SK-N-SH treated with all-trans-retinoic acid at 6 μM for 48 hours (cell line): ENCODE results near the gene ATP6AP1.

Experiments used
- ATAC-seq: fragments of 200-7000 bp; cut with Tn5 transposase; 3 replicates; pipeline ENCODE4 v1.9.1; 2020; ENCODE audit warnings: mild to moderate bottlenecking, moderate library complexity
- ARNTL ChIP-seq: fragments of 450-650 bp; formaldehyde crosslinking; IDR thresholded peaks from 2 replicates; pipeline ENCODE4 v1.5.0; 2020; ENCODE audit warnings: low read depth, mild to moderate bottlenecking, moderate library complexity, borderline replicate concordance
- CREB5 ChIP-seq: fragments of 250-450 bp; sonication (Bioruptor Pico); IDR thresholded peaks from 2 replicates; pipeline ENCODE4 v1.5.1; 2020; ENCODE audit warnings: low read depth, mild to moderate bottlenecking, moderate library complexity
- CSDC2 ChIP-seq: fragments of 250-450 bp; sonication (Bioruptor Pico); IDR thresholded peaks from 2 replicates; pipeline ENCODE4 v1.5.0; 2020; ENCODE audit warnings: mild to moderate bottlenecking, moderate library complexity
- ESRRG ChIP-seq: fragments of 250-450 bp; sonication (Bioruptor Pico); IDR thresholded peaks from 2 replicates; pipeline ENCODE4 v1.6.1; 2021; ENCODE audit warnings: mild to moderate bottlenecking
- GLIS3 ChIP-seq: fragments of 250-450 bp; sonication (Bioruptor Pico); IDR thresholded peaks from 2 replicates; pipeline ENCODE4 v1.5.0; 2020; ENCODE audit warnings: mild to moderate bottlenecking, moderate library complexity
- ISL1 ChIP-seq: fragments of 250-450 bp; sonication (Bioruptor Pico); IDR thresholded peaks from 2 replicates; pipeline ENCODE4 v2.1.2; 2022; ENCODE audit warnings: mild to moderate bottlenecking, moderate library complexity
- OSR1 ChIP-seq: fragments of 250-450 bp; sonication (Bioruptor Pico); IDR thresholded peaks from 2 replicates; pipeline ENCODE4 v1.8.0; 2022; ENCODE audit warnings: moderate library complexity, mild to moderate bottlenecking, inconsistent platforms
- POU6F1 ChIP-seq: fragments of 250-450 bp; sonication (Bioruptor Pico); IDR thresholded peaks from 2 replicates; pipeline ENCODE4 v1.8.0; 2021; ENCODE audit warnings: low read depth, mild to moderate bottlenecking, moderate library complexity, borderline replicate concordance
- PPARA ChIP-seq: fragments of 250-450 bp; sonication (Bioruptor Pico); IDR thresholded peaks from 2 replicates; pipeline ENCODE4 v1.5.0; 2020; ENCODE audit warnings: mild to moderate bottlenecking, borderline replicate concordance
- RARB ChIP-seq: fragments of 250-450 bp; sonication (Bioruptor Pico); IDR thresholded peaks from 2 replicates; pipeline ENCODE4 v1.8.0; 2021; ENCODE audit warnings: mild to moderate bottlenecking, moderate library complexity
- SNAI2 ChIP-seq: fragments of 250-450 bp; sonication (Bioruptor Pico); IDR thresholded peaks from 2 replicates; pipeline ENCODE4 v1.5.0; 2020; ENCODE audit warnings: mild to moderate bottlenecking, moderate library complexity
- TCF4 ChIP-seq: fragments of 250-450 bp; sonication (Bioruptor Pico); IDR thresholded peaks from 2 replicates; pipeline ENCODE4 v1.8.0; 2021; ENCODE audit warnings: mild to moderate bottlenecking, moderate library complexity, borderline replicate concordance
- TOX ChIP-seq: fragments of 250-450 bp; sonication (Bioruptor Pico); IDR thresholded peaks from 2 replicates; pipeline ENCODE4 v1.8.0; 2021; ENCODE audit warnings: mild to moderate bottlenecking, moderate library complexity, borderline replicate concordance
- TSHZ2 ChIP-seq: fragments of 250-450 bp; sonication (Bioruptor Pico); IDR thresholded peaks from 2 replicates; pipeline ENCODE4 v1.5.0; 2020; ENCODE audit warnings: mild to moderate bottlenecking, moderate library complexity
- ZC3H10 ChIP-seq: fragments of 250-450 bp; sonication (Bioruptor Pico); IDR thresholded peaks from 2 replicates; pipeline ENCODE4 v1.5.1; 2021; ENCODE audit warnings: mild to moderate bottlenecking, moderate library complexity
- ZFP3 ChIP-seq: fragments of 250-450 bp; sonication (Bioruptor Pico); IDR thresholded peaks from 2 replicates; pipeline ENCODE4 v1.5.0; 2020; ENCODE audit warnings: mild to moderate bottlenecking, moderate library complexity
- ZFP30 ChIP-seq: fragments of 450-650 bp; formaldehyde crosslinking; IDR thresholded peaks from 2 replicates; pipeline ENCODE4 v1.5.0; 2022; ENCODE audit warnings: mild to moderate bottlenecking, moderate library complexity
- ZNF565 ChIP-seq: fragments of 450-650 bp; formaldehyde crosslinking; conservative IDR thresholded peaks from 2 replicates; pipeline ENCODE4 v1.5.0; 2020; ENCODE audit warnings: low read depth, mild to moderate bottlenecking, moderate library complexity
- ZNF8 ChIP-seq: fragments of 450-650 bp; formaldehyde crosslinking; IDR thresholded peaks from 2 replicates; pipeline ENCODE4 v1.5.0; 2020; ENCODE audit warnings: mild to moderate bottlenecking, moderate library complexity
- TF ChIP-seq, protein P1 (sequence below): fragments of 250-450 bp; sonication (Bioruptor Pico); IDR thresholded peaks from 2 replicates; pipeline ENCODE4 v1.5.1; 2021; ENCODE audit warnings: mild to moderate bottlenecking, moderate library complexity
- TF ChIP-seq, protein P2 (sequence below): fragments of 250-450 bp; sonication (Bioruptor Pico); IDR thresholded peaks from 2 replicates; pipeline ENCODE4 v1.8.0; 2020; ENCODE audit warnings: mild to moderate bottlenecking, moderate library complexity, borderline replicate concordance

Gene ATP6AP1

DNA sequence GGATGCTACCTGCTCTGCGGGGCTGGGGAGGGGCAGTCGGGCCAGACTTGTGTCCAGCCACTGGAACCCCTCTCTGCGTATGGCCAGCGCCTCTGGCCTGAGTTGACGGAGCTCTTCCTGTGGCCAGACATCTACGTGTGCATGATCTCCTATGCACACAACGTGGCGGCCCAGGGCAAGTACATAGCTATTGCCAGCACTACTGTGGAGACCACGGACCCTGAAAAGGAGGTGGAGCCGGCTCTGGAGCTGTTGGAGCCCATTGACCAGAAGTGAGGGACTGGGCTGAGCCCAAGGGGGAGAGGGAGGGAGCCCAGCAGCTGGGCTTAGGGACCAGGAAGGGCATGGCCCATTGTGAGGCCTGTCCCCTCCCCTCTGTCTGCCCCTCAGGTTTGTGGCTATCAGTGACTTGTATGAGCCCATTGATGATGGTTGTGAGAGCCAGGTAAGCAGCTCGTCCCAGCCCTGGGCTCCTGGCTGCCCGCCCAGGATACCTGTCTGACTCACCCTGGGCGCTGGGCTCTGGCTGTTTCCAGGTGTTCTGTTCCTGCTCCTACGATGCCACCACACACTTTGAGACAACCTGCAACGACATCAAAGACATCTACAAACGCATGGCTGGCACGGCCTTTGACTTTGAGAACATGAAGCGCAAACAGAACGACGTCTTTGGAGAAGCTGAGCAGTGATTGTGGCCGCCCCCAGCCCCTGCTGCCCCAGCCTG lies 13.7 kb downstream of the ATP6AP1 start:
- ATAC-seq: no peak
- TF ChIP-seq PPARA: no peak
- TF ChIP-seq ZNF565 (CRISPR knock-in tag): no peak
- no peak for TF ChIP-seq POU6F1 (CRISPR knock-in tag)
- TF ChIP-seq, protein P1, sequence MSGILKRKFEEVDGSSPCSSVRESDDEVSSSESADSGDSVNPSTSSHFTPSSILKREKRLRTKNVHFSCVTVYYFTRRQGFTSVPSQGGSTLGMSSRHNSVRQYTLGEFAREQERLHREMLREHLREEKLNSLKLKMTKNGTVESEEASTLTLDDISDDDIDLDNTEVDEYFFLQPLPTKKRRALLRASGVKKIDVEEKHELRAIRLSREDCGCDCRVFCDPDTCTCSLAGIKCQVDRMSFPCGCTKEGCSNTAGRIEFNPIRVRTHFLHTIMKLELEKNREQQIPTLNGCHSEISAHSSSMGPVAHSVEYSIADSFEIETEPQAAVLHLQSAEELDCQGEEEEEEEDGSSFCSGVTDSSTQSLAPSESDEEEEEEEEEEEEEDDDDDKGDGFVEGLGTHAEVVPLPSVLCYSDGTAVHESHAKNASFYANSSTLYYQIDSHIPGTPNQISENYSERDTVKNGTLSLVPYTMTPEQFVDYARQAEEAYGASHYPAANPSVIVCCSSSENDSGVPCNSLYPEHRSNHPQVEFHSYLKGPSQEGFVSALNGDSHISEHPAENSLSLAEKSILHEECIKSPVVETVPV: no peak
- no peak for TF ChIP-seq ISL1 (CRISPR knock-in tag)
- no peak for TF ChIP-seq ARNTL (CRISPR knock-in tag)
- no peak for TF ChIP-seq OSR1 (CRISPR knock-in tag)
- no peak for TF ChIP-seq RARB (CRISPR knock-in tag)
- no peak for TF ChIP-seq SNAI2
- TF ChIP-seq, protein P2, sequence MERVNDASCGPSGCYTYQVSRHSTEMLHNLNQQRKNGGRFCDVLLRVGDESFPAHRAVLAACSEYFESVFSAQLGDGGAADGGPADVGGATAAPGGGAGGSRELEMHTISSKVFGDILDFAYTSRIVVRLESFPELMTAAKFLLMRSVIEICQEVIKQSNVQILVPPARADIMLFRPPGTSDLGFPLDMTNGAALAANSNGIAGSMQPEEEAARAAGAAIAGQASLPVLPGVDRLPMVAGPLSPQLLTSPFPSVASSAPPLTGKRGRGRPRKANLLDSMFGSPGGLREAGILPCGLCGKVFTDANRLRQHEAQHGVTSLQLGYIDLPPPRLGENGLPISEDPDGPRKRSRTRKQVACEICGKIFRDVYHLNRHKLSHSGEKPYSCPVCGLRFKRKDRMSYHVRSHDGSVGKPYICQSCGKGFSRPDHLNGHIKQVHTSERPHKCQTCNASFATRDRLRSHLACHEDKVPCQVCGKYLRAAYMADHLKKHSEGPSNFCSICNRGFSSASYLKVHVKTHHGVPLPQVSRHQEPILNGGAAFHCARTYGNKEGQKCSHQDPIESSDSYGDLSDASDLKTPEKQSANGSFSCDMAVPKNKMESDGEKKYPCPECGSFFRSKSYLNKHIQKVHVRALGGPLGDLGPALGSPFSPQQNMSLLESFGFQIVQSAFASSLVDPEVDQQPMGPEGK: no peak
- no peak for TF ChIP-seq TOX (CRISPR knock-in tag)
- TF ChIP-seq TCF4 (CRISPR knock-in tag): no peak
- no peak for TF ChIP-seq ZFP3 (CRISPR knock-in tag)
- TF ChIP-seq ZNF8 (CRISPR knock-in tag): no peak
- TF ChIP-seq ZC3H10 (CRISPR knock-in tag): no peak
- TF ChIP-seq GLIS3 (CRISPR knock-in tag): no peak
- no peak for TF ChIP-seq TSHZ2 (CRISPR knock-in tag)
- no peak for TF ChIP-seq CSDC2 (CRISPR knock-in tag)
- no peak for TF ChIP-seq ZFP30 (CRISPR knock-in tag)
- TF ChIP-seq ESRRG (CRISPR knock-in tag): no peak

- TF ChIP-seq TOX (CRISPR knock-in tag) (no peak), CREB5 (CRISPR knock-in tag) (no peak), GLIS3 (CRISPR knock-in tag) (no peak), PPARA (no peak), TCF4 (CRISPR knock-in tag) (no peak), ISL1 (CRISPR knock-in tag) (no peak), ZC3H10 (CRISPR knock-in tag) (no peak), ZNF8 (CRISPR knock-in tag) (no peak), ZFP3 (CRISPR knock-in tag) (no peak), ZNF565 (CRISPR knock-in tag) (no peak)
- TF ChIP-seq, protein P2: no peak
- peak; percentile 51 for ATAC-seq
Observed at GRCh38 chrX:154443479-154443910, 15.0 kb downstream of the ATP6AP1 start.
